ENCODE measurements around the gene SUN2. TPM values are rescaled to one million over a fixed set of nuclear protein-coding genes. Genes with fewer than 3 reads are reported as not detected.

SUN2 gene
- total and polyA plus RNA-seq, 2 donors (not counting 1 experiment from before 2014, with no cell fraction given) = 224 to 305 TPM

- Histone ChIP-seq H3K27me3 (replicated peaks in 1 of 4; ENCODE audit: control extremely low read depth in 1 of 4, control insufficient read depth in 3 of 4, insufficient read depth in 4 of 4, low read length in 3 of 4) (no peaks in the 10 kb centered on the region), H2AFZ (ENCODE audit: insufficient read depth, low read depth, low read length, poor library complexity, severe bottlenecking) (no peak overlapping the region), H3K27ac (ENCODE audit: low read length in 2 of 2) (peak overlapping the region in 1 of 2 donors; percentile 39), H3K4me3 (ENCODE audit: control extremely low read depth in 1 of 5, extremely low read depth in 1 of 5, insufficient read depth in 1 of 5, low read depth in 2 of 5, low read length in 4 of 5) (no peak overlapping the region), H3K4me2 (replicated peaks; ENCODE audit: low read depth, low read length, poor library complexity, severe bottlenecking) (no peak overlapping the region), H3K4me1 (ENCODE audit: control insufficient read depth in 2 of 2, insufficient read depth in 2 of 2, low read length in 2 of 2) (peaks cover 0 to 13% of the 10 kb centered on the region in 2 donors), H4K20me1 (ENCODE audit: control insufficient read depth, insufficient read depth, low read length, poor library complexity, severe bottlenecking) (peaks cover 100% of the 10 kb centered on the region), H3K9me3 (ENCODE audit: control extremely low read depth in 1 of 3, control insufficient read depth in 2 of 3, insufficient read depth in 1 of 3, low read length in 2 of 3) (no peaks in the 10 kb centered on the region), H3K9ac (ENCODE audit: low read length) (no peak overlapping the region), H3K36me3 (replicated peaks in 1 of 2; ENCODE audit: control extremely low read depth in 1 of 2, control insufficient read depth in 1 of 2, extremely low read depth in 1 of 2, insufficient read depth in 2 of 2, low read length in 1 of 2) (peaks cover 7 to 99% of the 10 kb centered on the region in 2 experiments), H3K79me2 (ENCODE audit: control insufficient read depth, insufficient read depth, low read length) (peaks cover 27% of the 10 kb centered on the region)
- no peak for ATAC-seq (ENCODE audit: low read depth)
- CTCF ChIA-PET = interaction anchor here (1.3 kb wide), 1 partner anchor 12 kb away, joined by 3 read pairs; no protein-coding TSS in a partner anchor
- H3K9me3 Mint-ChIP-seq (ENCODE audit: insufficient read depth) = no peaks in the 10 kb centered on the region
- TF ChIP-seq EZH2 (IDR thresholded peaks at IDR 0.05; ENCODE audit: borderline replicate concordance, insufficient read depth, low read depth, low read length, poor library complexity, severe bottlenecking) (no peak), CTCF (IDR thresholded peaks at IDR 0.05) (no peak)
- POLR2A ChIA-PET = interaction anchor here (0.6 kb wide), 1 partner anchor 10 kb away, joined by 3 read pairs; no protein-coding TSS in a partner anchor
- DNase-seq = no peak
- intact Hi-C loops (cut with micrococcal nuclease) = no loop called here
- WGBS (ENCODE audit: insufficient coverage) = 97% methylated on average over 14 of the region's 15 CpGs
- H3K4me3 Mint-ChIP-seq = no peak overlapping the region
- H3K27ac Mint-ChIP-seq = no peak overlapping the region
- no peaks in the 10 kb centered on the region for H3K27me3 Mint-ChIP-seq
- peaks cover 13% of the 10 kb centered on the region for H3K4me1 Mint-ChIP-seq
Observed at GRCh38 chr22:38740116-38740723, 15.6 kb downstream of the SUN2 start.

GRCh38 chr22:38739300-38740055 is 16.3 kb downstream of the SUN2 start:
- peaks cover 100% of the 10 kb centered on the region for H4K20me1 ChIP-seq (ENCODE audit: control insufficient read depth, insufficient read depth, low read length, poor library complexity, severe bottlenecking)
- peaks cover 7 to 98% of the 10 kb centered on the region in 2 experiments for H3K36me3 ChIP-seq (replicated peaks in 1 of 2; ENCODE audit: control extremely low read depth in 1 of 2, control insufficient read depth in 1 of 2, extremely low read depth in 1 of 2, insufficient read depth in 2 of 2, low read length in 1 of 2)
- H3K4me1 Mint-ChIP-seq = peaks cover 19% of the 10 kb centered on the region
- no peak for TF ChIP-seq EZH2 (IDR thresholded peaks at IDR 0.05; ENCODE audit: borderline replicate concordance, insufficient read depth, low read depth, low read length, poor library complexity, severe bottlenecking)
- TF ChIP-seq CTCF (IDR thresholded peaks at IDR 0.05) = no peak
- 98% methylated on average over 20 of the region's 20 CpGs for WGBS (ENCODE audit: insufficient coverage)
- ATAC-seq (ENCODE audit: low read depth) (no peak), DNase-seq (no peak)
- H3K27ac ChIP-seq (ENCODE audit: low read length in 2 of 2) = no peak overlapping the region
- H2AFZ ChIP-seq (ENCODE audit: insufficient read depth, low read depth, low read length, poor library complexity, severe bottlenecking) = no peak overlapping the region
- no peak overlapping the region for H3K4me2 ChIP-seq (replicated peaks; ENCODE audit: low read depth, low read length, poor library complexity, severe bottlenecking)
- H3K9me3 Mint-ChIP-seq (ENCODE audit: insufficient read depth) = no peaks in the 10 kb centered on the region
- no peak overlapping the region for H3K4me3 Mint-ChIP-seq
- CTCF ChIA-PET = interaction anchor here (1.3 kb wide), 1 partner anchor 12 kb away, joined by 3 read pairs; no protein-coding TSS in a partner anchor
- peak overlapping the region; percentile 46 for H3K27ac Mint-ChIP-seq
- intact Hi-C loops (cut with micrococcal nuclease) = no loop called here
- no peaks in the 10 kb centered on the region for H3K27me3 ChIP-seq (replicated peaks in 1 of 4; ENCODE audit: control extremely low read depth in 1 of 4, control insufficient read depth in 3 of 4, insufficient read depth in 4 of 4, low read length in 3 of 4)
- no peaks in the 10 kb centered on the region for H3K27me3 Mint-ChIP-seq
- no peak overlapping the region for H3K9ac ChIP-seq (ENCODE audit: low read length)
- H3K4me3 ChIP-seq (ENCODE audit: control extremely low read depth in 1 of 5, extremely low read depth in 1 of 5, insufficient read depth in 1 of 5, low read depth in 2 of 5, low read length in 4 of 5) = no peak overlapping the region
- H3K4me1 ChIP-seq (ENCODE audit: control insufficient read depth in 2 of 2, insufficient read depth in 2 of 2, low read length in 2 of 2) = peaks cover 0 to 13% of the 10 kb centered on the region in 2 donors
- POLR2A ChIA-PET = interaction anchor here (0.6 kb wide), 2 partner anchors 11 to 17 kb away, joined by 3 to 6 read pairs; no protein-coding TSS in a partner anchor
- H3K9me3 ChIP-seq (ENCODE audit: control extremely low read depth in 1 of 3, control insufficient read depth in 2 of 3, insufficient read depth in 1 of 3, low read length in 2 of 3) = no peaks in the 10 kb centered on the region
- peaks cover 21% of the 10 kb centered on the region for H3K79me2 ChIP-seq (ENCODE audit: control insufficient read depth, insufficient read depth, low read length)

Measured in B cell (primary cell).